ENCODE results near the gene TMPRSS11F.

Gene TMPRSS11F

GRCh38 chr4:68132342-68132741 is 2.7 kb upstream of the TMPRSS11F start:
- Histone ChIP-seq H3K4me1 (ENCODE audit: insufficient read depth, low read length) (no peaks in the 10 kb centered on the region), H3K9ac (ENCODE audit: low read depth, low read length) (no peak overlapping the region), H3K9me3 (ENCODE audit: control insufficient read depth, insufficient read depth, low read length) (no peaks in the 10 kb centered on the region), H3K36me3 (ENCODE audit: insufficient read depth, low read length) (no peaks in the 10 kb centered on the region)

GRCh38 chr4:68124262-68124661 is 5.4 kb downstream of the TMPRSS11F start:
- Histone ChIP-seq H3K4me1 (ENCODE audit: insufficient read depth, low read length) (peaks cover 8% of the 10 kb centered on the region; the same call in 1 of the 2 replicates), H3K9ac (ENCODE audit: low read depth, low read length) (no peak overlapping the region), H3K36me3 (ENCODE audit: insufficient read depth, low read length) (no peaks in the 10 kb centered on the region), H3K9me3 (ENCODE audit: control insufficient read depth, insufficient read depth, low read length) (no peaks in the 10 kb centered on the region)

- no peaks in the 10 kb centered on the region for H3K9me3 ChIP-seq (ENCODE audit: control insufficient read depth, insufficient read depth, low read length)
- peaks cover 8% of the 10 kb centered on the region; the same call in 1 of the 2 replicates for H3K4me1 ChIP-seq (ENCODE audit: insufficient read depth, low read length)
- no peaks in the 10 kb centered on the region for H3K36me3 ChIP-seq (ENCODE audit: insufficient read depth, low read length)
- no peak overlapping the region for H3K9ac ChIP-seq (ENCODE audit: low read depth, low read length)
Observed at GRCh38 chr4:68123525-68123924, 6.1 kb downstream of the TMPRSS11F start.

- Histone ChIP-seq H3K36me3 (ENCODE audit: insufficient read depth, low read length) (no peaks in the 10 kb centered on the region), H3K9me3 (ENCODE audit: control insufficient read depth, insufficient read depth, low read length) (no peaks in the 10 kb centered on the region), H3K4me1 (ENCODE audit: insufficient read depth, low read length) (peaks cover 8% of the 10 kb centered on the region; the same call in 1 of the 2 replicates), H3K9ac (ENCODE audit: low read depth, low read length) (no peak overlapping the region)
Observed at GRCh38 chr4:68119921-68120320, 9.7 kb downstream of the TMPRSS11F start.

- no peaks in the 10 kb centered on the region for H3K4me1 ChIP-seq (ENCODE audit: insufficient read depth, low read length)
- H3K9ac ChIP-seq (ENCODE audit: low read depth, low read length): no peak overlapping the region
- no peaks in the 10 kb centered on the region for H3K36me3 ChIP-seq (ENCODE audit: insufficient read depth, low read length)
- no peaks in the 10 kb centered on the region for H3K9me3 ChIP-seq (ENCODE audit: control insufficient read depth, insufficient read depth, low read length)
Observed at GRCh38 chr4:68110441-68110840, 19.2 kb downstream of the TMPRSS11F start.

- Histone ChIP-seq H3K9me3 (ENCODE audit: control insufficient read depth, insufficient read depth, low read length) (no peaks in the 10 kb centered on the region), H3K4me1 (ENCODE audit: insufficient read depth, low read length) (no peaks in the 10 kb centered on the region), H3K36me3 (ENCODE audit: insufficient read depth, low read length) (no peaks in the 10 kb centered on the region), H3K9ac (ENCODE audit: low read depth, low read length) (no peak overlapping the region)
Observed at GRCh38 chr4:68109868-68110267, 19.8 kb downstream of the TMPRSS11F start.

GRCh38 chr4:68082758-68083157 is 46.9 kb downstream of the TMPRSS11F start:
- no peaks in the 10 kb centered on the region for H3K36me3 ChIP-seq (ENCODE audit: insufficient read depth, low read length)

GRCh38 chr4:68079928-68080327 is 49.7 kb downstream of the TMPRSS11F start:
- H3K36me3 ChIP-seq (ENCODE audit: insufficient read depth, low read length): no peaks in the 10 kb centered on the region
- H3K9ac ChIP-seq (ENCODE audit: low read depth, low read length): no peak overlapping the region
- H3K4me1 ChIP-seq (ENCODE audit: insufficient read depth, low read length): peaks cover 7% of the 10 kb centered on the region; the same call in 1 of the 2 replicates
- H3K9me3 ChIP-seq (ENCODE audit: control insufficient read depth, insufficient read depth, low read length): no peaks in the 10 kb centered on the region

More at GRCh38 chr4:68082758-68083157, 46.9 kb downstream of the TMPRSS11F start:
- Histone ChIP-seq H3K9me3 (ENCODE audit: control insufficient read depth, insufficient read depth, low read length) (peaks cover 4% of the 10 kb centered on the region; the same call in 1 of the 2 replicates), H3K9ac (ENCODE audit: low read depth, low read length) (no peak overlapping the region), H3K4me1 (ENCODE audit: insufficient read depth, low read length) (peaks cover 7% of the 10 kb centered on the region; the same call in 1 of the 2 replicates)

- Histone ChIP-seq H3K36me3 (ENCODE audit: insufficient read depth, low read length) (no peaks in the 10 kb centered on the region), H3K4me1 (ENCODE audit: insufficient read depth, low read length) (peaks cover 13% of the 10 kb centered on the region; the same call in 1 of the 2 replicates), H3K9ac (ENCODE audit: low read depth, low read length) (no peak overlapping the region), H3K9me3 (ENCODE audit: control insufficient read depth, insufficient read depth, low read length) (no peaks in the 10 kb centered on the region)
Observed at GRCh38 chr4:68077737-68078136, 51.9 kb downstream of the TMPRSS11F start.

GRCh38 chr4:68077301-68077700 is 52.4 kb downstream of the TMPRSS11F start:
- Histone ChIP-seq H3K36me3 (ENCODE audit: insufficient read depth, low read length) (no peaks in the 10 kb centered on the region), H3K9me3 (ENCODE audit: control insufficient read depth, insufficient read depth, low read length) (no peaks in the 10 kb centered on the region), H3K4me1 (ENCODE audit: insufficient read depth, low read length) (peaks cover 16% of the 10 kb centered on the region), H3K9ac (ENCODE audit: low read depth, low read length) (no peak overlapping the region)

- H3K9me3 ChIP-seq (ENCODE audit: control insufficient read depth, insufficient read depth, low read length): no peaks in the 10 kb centered on the region
- no peak overlapping the region for H3K9ac ChIP-seq (ENCODE audit: low read depth, low read length)
- H3K4me1 ChIP-seq (ENCODE audit: insufficient read depth, low read length): peaks cover 19% of the 10 kb centered on the region
- no peaks in the 10 kb centered on the region for H3K36me3 ChIP-seq (ENCODE audit: insufficient read depth, low read length)
Observed at GRCh38 chr4:68076194-68076593, 53.5 kb downstream of the TMPRSS11F start.

- H3K9ac ChIP-seq (ENCODE audit: low read depth, low read length): no peak overlapping the region
- H3K4me1 ChIP-seq (ENCODE audit: insufficient read depth, low read length): peaks cover 19% of the 10 kb centered on the region
- no peaks in the 10 kb centered on the region for H3K36me3 ChIP-seq (ENCODE audit: insufficient read depth, low read length)
- no peaks in the 10 kb centered on the region for H3K9me3 ChIP-seq (ENCODE audit: control insufficient read depth, insufficient read depth, low read length)
Observed at GRCh38 chr4:68074397-68074796, 55.3 kb downstream of the TMPRSS11F start.

- H3K4me1 ChIP-seq (ENCODE audit: insufficient read depth, low read length): peaks cover 19% of the 10 kb centered on the region
- H3K9ac ChIP-seq (ENCODE audit: low read depth, low read length): no peak overlapping the region
- H3K9me3 ChIP-seq (ENCODE audit: control insufficient read depth, insufficient read depth, low read length): no peaks in the 10 kb centered on the region
- no peaks in the 10 kb centered on the region for H3K36me3 ChIP-seq (ENCODE audit: insufficient read depth, low read length)
Observed at GRCh38 chr4:68070302-68070701, 59.4 kb downstream of the TMPRSS11F start.

- no peaks in the 10 kb centered on the region for H3K36me3 ChIP-seq (ENCODE audit: insufficient read depth, low read length)
- no peaks in the 10 kb centered on the region for H3K4me1 ChIP-seq (ENCODE audit: insufficient read depth, low read length)
- no peaks in the 10 kb centered on the region for H3K9me3 ChIP-seq (ENCODE audit: control insufficient read depth, insufficient read depth, low read length)
- no peak overlapping the region for H3K9ac ChIP-seq (ENCODE audit: low read depth, low read length)
Observed at GRCh38 chr4:68062501-68062900, 67.2 kb downstream of the TMPRSS11F start.

- Histone ChIP-seq H3K9me3 (ENCODE audit: control insufficient read depth, insufficient read depth, low read length) (no peaks in the 10 kb centered on the region), H3K36me3 (ENCODE audit: insufficient read depth, low read length) (no peaks in the 10 kb centered on the region), H3K4me1 (ENCODE audit: insufficient read depth, low read length) (no peaks in the 10 kb centered on the region), H3K9ac (ENCODE audit: low read depth, low read length) (no peak overlapping the region)
Observed at GRCh38 chr4:68038272-68038671, 91.4 kb downstream of the TMPRSS11F start.

GRCh38 chr4:68021185-68021584 is 108.5 kb downstream of the TMPRSS11F start:
- Histone ChIP-seq H3K9ac (ENCODE audit: low read depth, low read length) (no peak overlapping the region), H3K36me3 (ENCODE audit: insufficient read depth, low read length) (no peaks in the 10 kb centered on the region), H3K9me3 (ENCODE audit: control insufficient read depth, insufficient read depth, low read length) (no peaks in the 10 kb centered on the region), H3K4me1 (ENCODE audit: insufficient read depth, low read length) (no peaks in the 10 kb centered on the region)
